ENCODE results near the gene KICS2. TPM values are rescaled to one million over a fixed set of nuclear protein-coding genes. Genes with fewer than 3 reads are reported as not detected.

KICS2 gene
- total RNA-seq, 1 experiment from 2014 or later: 5.3 TPM

GRCh38 chr12:64173456-64173855 lies 48.6 kb downstream of the KICS2 start:
- no peak for DNase-seq (ENCODE audit: low spot score)

Other genes starting within 250 kb of the KICS2 start
- gene C12orf56, start 168.5 kb upstream of the KICS2 start, total RNA-seq (2014; rRNA removed; shearing (Covaris generic)): not detected in 2 replicates
- 91.4 and 100 TPM in 2 replicates for gene XPOT, start 182.1 kb upstream of the KICS2 start, total RNA-seq (2014; rRNA removed; shearing (Covaris generic))
- gene TBK1, start 229.8 kb upstream of the KICS2 start, total RNA-seq (2014; rRNA removed; shearing (Covaris generic)): 23.7 and 28.0 TPM in 2 replicates